B cell (primary cell): ENCODE data around the gene DNM1. TPM values are rescaled to one million over a fixed set of nuclear protein-coding genes. Genes with fewer than 3 reads are reported as not detected.

Source experiments
- ATAC-seq: fragments of 200-7000 bp; cut with Tn5 transposase; one replicate; pipeline ENCODE4 v1.10.0; 2021; ENCODE audit warnings: low read depth, mild to moderate bottlenecking, moderate number of reproducible peaks, moderate library complexity
- CTCF ChIA-PET: fragments of 350-600 bp; sonication (Branson Sonifier 250); formaldehyde crosslinking; loops from one replicate; lab custom pipeline; 2021; ENCODE audit warnings: antibody characterized with exemption, inconsistent platforms; lab: Charles Lee
- POLR2A ChIA-PET: fragments of 350-600 bp; sonication (Branson Sonifier 250); formaldehyde crosslinking; loops from one replicate; lab custom pipeline; 2021; ENCODE audit warnings: antibody characterized with exemption; lab: Charles Lee
- DNase-seq: peaks from one replicate; pipeline ENCODE4 v3.0.0; 2013
- H2AFZ ChIP-seq: 2 replicates; pipeline ENCODE4 v1.6.1; 2012; ENCODE audit warnings: mild to moderate bottlenecking, low read depth, low read length; ENCODE audit not compliant: insufficient read depth, poor library complexity, severe bottlenecking
- H3K27ac ChIP-seq, 2 donors: 1 replicate in 1 of 2; 2 replicates in 1 of 2; pipeline ENCODE4 v1.5.1; 2012 to 2013; ENCODE audit warnings: low read length in 2 of 2, mild to moderate bottlenecking in 2 of 2, moderate library complexity in 1 of 2
- H3K27me3 ChIP-seq, 4 experiments: fragments of 200-600 bp in 1 of 4; sonication (generic) in 1 of 4; replicated peaks in 1 of 4; 1 replicate in 2 of 4; 2 replicates in 2 of 4; pipeline versions ENCODE4 v1.6.1 to v1.7.0; 2013 to 2016; ENCODE audit warnings: low read length in 3 of 4, mild to moderate bottlenecking in 2 of 4, mixed read lengths in 1 of 4, moderate library complexity in 1 of 4; ENCODE audit not compliant: insufficient read depth in 4 of 4, control insufficient read depth in 3 of 4; ENCODE audit errors: control extremely low read depth in 1 of 4
- H3K36me3 ChIP-seq, 2 experiments: replicated peaks in 1 of 2; 1 replicate in 1 of 2; 2 replicates in 1 of 2; pipeline versions ENCODE4 v1.6.1 to v1.7.1; 2013; ENCODE audit warnings: low read length in 1 of 2; ENCODE audit not compliant: insufficient read depth in 2 of 2, control insufficient read depth in 1 of 2; ENCODE audit errors: control extremely low read depth in 1 of 2, extremely low read depth in 1 of 2
- H3K4me1 ChIP-seq, 2 donors: fragments of 200-600 bp in 1 of 2; sonication (generic) in 1 of 2; 1 replicate in 1 of 2; 2 replicates in 1 of 2; pipeline versions ENCODE4 v1.5.1 to v1.6.1; 2013 to 2017; ENCODE audit warnings: low read length in 2 of 2; ENCODE audit not compliant: control insufficient read depth in 2 of 2, insufficient read depth in 2 of 2
- H3K4me2 ChIP-seq: replicated peaks from 2 replicates; pipeline ENCODE3; 2012; ENCODE audit warnings: mild to moderate bottlenecking, low read depth, low read length; ENCODE audit not compliant: poor library complexity, severe bottlenecking
- H3K4me3 ChIP-seq, 5 experiments: fragments of 200-600 bp in 1 of 5; sonication (generic) in 1 of 5; 1 replicate in 3 of 5; 2 replicates in 2 of 5; pipeline versions ENCODE4 v1.5.1 to v1.7.0; 2011 to 2016; ENCODE audit warnings: low read length in 4 of 5, mild to moderate bottlenecking in 4 of 5, low read depth in 2 of 5, control low read depth in 1 of 5, moderate library complexity in 1 of 5; ENCODE audit not compliant: insufficient read depth in 1 of 5; ENCODE audit errors: control extremely low read depth in 1 of 5, extremely low read depth in 1 of 5
- H3K79me2 ChIP-seq: fragments of 200-600 bp; sonication (generic); one replicate; pipeline ENCODE4 v1.6.0; 2016; ENCODE audit warnings: low read length; ENCODE audit not compliant: control insufficient read depth, insufficient read depth
- H3K9ac ChIP-seq: fragments of 200-600 bp; sonication (generic); 2 replicates; pipeline ENCODE4 v1.6.1; 2017; ENCODE audit warnings: mild to moderate bottlenecking, low read length, moderate library complexity
- H3K9me3 ChIP-seq, 3 donors: one replicate each; pipeline versions ENCODE4 v1.6.1 to v1.7.1; 2013; ENCODE audit warnings: low read length in 2 of 3; ENCODE audit not compliant: control insufficient read depth in 2 of 3, insufficient read depth in 1 of 3; ENCODE audit errors: control extremely low read depth in 1 of 3
- H4K20me1 ChIP-seq: 2 replicates; pipeline ENCODE4 v1.6.0; 2012; ENCODE audit warnings: mild to moderate bottlenecking, low read length; ENCODE audit not compliant: insufficient read depth, control insufficient read depth, poor library complexity, severe bottlenecking
- H3K27ac Mint-ChIP-seq: one replicate; pipeline ENCODE4 v1.8.0; 2021; ENCODE audit warnings: mixed read lengths
- H3K27me3 Mint-ChIP-seq: one replicate; pipeline ENCODE4 v1.8.0; 2021; ENCODE audit warnings: mixed read lengths
- H3K4me1 Mint-ChIP-seq: one replicate; pipeline ENCODE4 v1.8.0; 2021; ENCODE audit warnings: mixed read lengths
- H3K4me3 Mint-ChIP-seq: one replicate; pipeline ENCODE4 v1.8.0; 2021; ENCODE audit warnings: mixed read lengths
- H3K9me3 Mint-ChIP-seq: one replicate; pipeline ENCODE4 v1.8.0; 2022; ENCODE audit warnings: mixed read lengths; ENCODE audit not compliant: insufficient read depth
- EZH2 ChIP-seq: IDR thresholded peaks from 2 replicates; pipeline ENCODE4 v1.6.1; 2012; ENCODE audit warnings: borderline replicate concordance, low read depth, mild to moderate bottlenecking, moderate library complexity, low read length; ENCODE audit not compliant: insufficient read depth, poor library complexity, severe bottlenecking
- WGBS: methylation state at CpG from one replicate; pipeline ENCODE4 v1.1.5; 2013; ENCODE audit warnings: missing lambda C conversion rate; ENCODE audit not compliant: insufficient coverage; 5-methylcytosine and 5-hydroxymethylcytosine counted together
- intact Hi-C: fragments of 100-400 bp; cut with micrococcal nuclease; formaldehyde crosslinking; loops from one replicate; pipeline ENCODE4 v1.10.0; 2022
- polyA plus RNA-seq: library from polyadenylated mRNA; depleted of rRNA; stranded (reverse); fragments of >200 nt; gene quantifications from 2 replicates; pipeline ENCODE4 v1.2.3, GENCODE V29; 2012
- total RNA-seq, 2 donors: library from RNA; stranded (reverse); fragments of 120-200 nt in 1 of 2; gene quantifications; 1 replicate in 1 of 2; 2 replicates in 1 of 2; pipeline versions ENCODE4 v1.2.3 to v1.2.4, GENCODE V29; 2013 to 2022
- TF ChIP-seq, protein P1 (sequence below): fragments of 200-600 bp; IDR thresholded peaks from one replicate; pipeline ENCODE4 v1.8.0; 2022; ENCODE audit warnings: antibody characterized with exemption, mild to moderate bottlenecking

The DNM1 gene
- total and polyA plus RNA-seq, 2 donors (not counting 1 experiment from before 2014, with no cell fraction given): 0.63 to 1.3 TPM

GRCh38 chr9:128175102-128175563 is 28.0 kb upstream of the DNM1 start:
- Mint-ChIP-seq H3K4me3 (no peak overlapping the region), H3K9me3 (no peaks in the 10 kb centered on the region), H3K27me3 (no peaks in the 10 kb centered on the region), H3K27ac (no peak overlapping the region), H3K4me1 (no peaks in the 10 kb centered on the region)
- POLR2A ChIA-PET: no interaction called here
- intact Hi-C loops: no loop called here
- Histone ChIP-seq H3K27me3 (no peaks in the 10 kb centered on the region), H3K79me2 (no peaks in the 10 kb centered on the region), H4K20me1 (no peaks in the 10 kb centered on the region), H3K4me1 (no peaks in the 10 kb centered on the region), H3K36me3 (peaks cover 0 to 51% of the 10 kb centered on the region in 2 experiments), H3K9ac (no peak overlapping the region), H2AFZ (no peak overlapping the region), H3K4me2 (no peak overlapping the region), H3K9me3 (peaks cover 0 to 10% (median 0%) of the 10 kb centered on the region in 3 donors), H3K27ac (no peak overlapping the region), H3K4me3 (no peak overlapping the region)
- WGBS: 75% methylated on average over 4 of the region's 8 CpGs
- ATAC-seq: no peak
- no peak for TF ChIP-seq EZH2
- TF ChIP-seq, protein P1, sequence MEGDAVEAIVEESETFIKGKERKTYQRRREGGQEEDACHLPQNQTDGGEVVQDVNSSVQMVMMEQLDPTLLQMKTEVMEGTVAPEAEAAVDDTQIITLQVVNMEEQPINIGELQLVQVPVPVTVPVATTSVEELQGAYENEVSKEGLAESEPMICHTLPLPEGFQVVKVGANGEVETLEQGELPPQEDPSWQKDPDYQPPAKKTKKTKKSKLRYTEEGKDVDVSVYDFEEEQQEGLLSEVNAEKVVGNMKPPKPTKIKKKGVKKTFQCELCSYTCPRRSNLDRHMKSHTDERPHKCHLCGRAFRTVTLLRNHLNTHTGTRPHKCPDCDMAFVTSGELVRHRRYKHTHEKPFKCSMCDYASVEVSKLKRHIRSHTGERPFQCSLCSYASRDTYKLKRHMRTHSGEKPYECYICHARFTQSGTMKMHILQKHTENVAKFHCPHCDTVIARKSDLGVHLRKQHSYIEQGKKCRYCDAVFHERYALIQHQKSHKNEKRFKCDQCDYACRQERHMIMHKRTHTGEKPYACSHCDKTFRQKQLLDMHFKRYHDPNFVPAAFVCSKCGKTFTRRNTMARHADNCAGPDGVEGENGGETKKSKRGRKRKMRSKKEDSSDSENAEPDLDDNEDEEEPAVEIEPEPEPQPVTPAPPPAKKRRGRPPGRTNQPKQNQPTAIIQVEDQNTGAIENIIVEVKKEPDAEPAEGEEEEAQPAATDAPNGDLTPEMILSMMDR: no peak
- no peak for DNase-seq
- CTCF ChIA-PET: no interaction called here

DNA sequence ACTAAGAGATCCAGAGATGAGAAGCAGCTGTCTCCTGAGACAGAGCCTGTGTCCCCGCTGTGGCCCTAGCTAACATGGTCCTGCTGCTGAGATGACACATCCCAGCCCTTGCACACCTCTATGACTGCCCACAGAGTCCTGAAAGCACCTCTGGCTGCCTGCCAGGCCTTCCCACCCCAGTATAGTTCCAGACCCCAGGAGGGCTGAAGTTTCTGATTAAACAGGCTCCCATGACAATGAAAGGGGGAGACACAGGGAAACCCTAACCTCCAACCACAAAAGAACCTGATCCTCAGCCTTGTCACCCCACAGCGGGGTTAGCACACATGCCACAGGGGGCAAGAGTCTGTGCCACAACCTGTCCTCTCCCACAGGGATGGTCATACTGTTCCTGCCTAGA is 27.5 kb upstream of the DNM1 start:
- ChIA-PET CTCF (no interaction called here), POLR2A (no interaction called here)
- TF ChIP-seq EZH2: no peak
- TF ChIP-seq, protein P1: no peak
- Histone ChIP-seq H3K36me3 (peaks cover 0 to 53% of the 10 kb centered on the region in 2 experiments), H3K4me2 (no peak overlapping the region), H3K27me3 (no peaks in the 10 kb centered on the region), H3K79me2 (no peaks in the 10 kb centered on the region), H3K9me3 (peaks cover 0 to 10% (median 0%) of the 10 kb centered on the region in 3 donors), H3K4me3 (no peak overlapping the region), H3K27ac (no peak overlapping the region), H4K20me1 (no peaks in the 10 kb centered on the region), H2AFZ (no peak overlapping the region), H3K9ac (no peak overlapping the region), H3K4me1 (no peaks in the 10 kb centered on the region)
- ATAC-seq: no peak
- Mint-ChIP-seq H3K9me3 (no peaks in the 10 kb centered on the region), H3K4me3 (no peak overlapping the region), H3K27me3 (no peaks in the 10 kb centered on the region), H3K27ac (no peak overlapping the region), H3K4me1 (no peaks in the 10 kb centered on the region)
- intact Hi-C loops: no loop called here
- no peak for DNase-seq
- WGBS: 100% methylated on average over 1 of the region's 2 CpGs
